Measurements from ENCODE around the gene HSPB6. TPM values are rescaled to one million over a fixed set of nuclear protein-coding genes. Genes with fewer than 3 reads are reported as not detected.
A peak's percentile ranks its signal among the peaks of the same experiment; 100 is the strongest.

Gene HSPB6
- total and polyA plus RNA-seq, 8 donors: 38.3 to 91.7 (median 66.5) TPM

GRCh38 chr19:35792312-35792711 is 35.5 kb upstream of the HSPB6 start:
- TF ChIP-seq, protein P1, sequence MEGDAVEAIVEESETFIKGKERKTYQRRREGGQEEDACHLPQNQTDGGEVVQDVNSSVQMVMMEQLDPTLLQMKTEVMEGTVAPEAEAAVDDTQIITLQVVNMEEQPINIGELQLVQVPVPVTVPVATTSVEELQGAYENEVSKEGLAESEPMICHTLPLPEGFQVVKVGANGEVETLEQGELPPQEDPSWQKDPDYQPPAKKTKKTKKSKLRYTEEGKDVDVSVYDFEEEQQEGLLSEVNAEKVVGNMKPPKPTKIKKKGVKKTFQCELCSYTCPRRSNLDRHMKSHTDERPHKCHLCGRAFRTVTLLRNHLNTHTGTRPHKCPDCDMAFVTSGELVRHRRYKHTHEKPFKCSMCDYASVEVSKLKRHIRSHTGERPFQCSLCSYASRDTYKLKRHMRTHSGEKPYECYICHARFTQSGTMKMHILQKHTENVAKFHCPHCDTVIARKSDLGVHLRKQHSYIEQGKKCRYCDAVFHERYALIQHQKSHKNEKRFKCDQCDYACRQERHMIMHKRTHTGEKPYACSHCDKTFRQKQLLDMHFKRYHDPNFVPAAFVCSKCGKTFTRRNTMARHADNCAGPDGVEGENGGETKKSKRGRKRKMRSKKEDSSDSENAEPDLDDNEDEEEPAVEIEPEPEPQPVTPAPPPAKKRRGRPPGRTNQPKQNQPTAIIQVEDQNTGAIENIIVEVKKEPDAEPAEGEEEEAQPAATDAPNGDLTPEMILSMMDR (IDR thresholded peaks at IDR 0.05): no peak
- H3K4me3 ChIP-seq: no peak overlapping the region
- peaks cover 0 to 4% of the 10 kb centered on the region in 2 donors for H3K36me3 ChIP-seq
- H3K27ac ChIP-seq: no peak overlapping the region
- DNase-seq: no peak
- intact Hi-C loops (cut with DNase I): no loop called here
- no peaks in the 10 kb centered on the region for H3K4me1 ChIP-seq
- no peaks in the 10 kb centered on the region for H3K9me3 ChIP-seq
- no peak for ATAC-seq
- peaks cover 7 to 21% of the 10 kb centered on the region in 2 donors for H3K27me3 ChIP-seq

- TF ChIP-seq, protein P1 (IDR thresholded peaks at IDR 0.05): no peak
- Histone ChIP-seq H3K9me3 (no peaks in the 10 kb centered on the region), H3K27ac (no peak overlapping the region), H3K36me3 (peaks cover 0 to 8% of the 10 kb centered on the region in 2 donors), H3K4me3 (no peak overlapping the region), H3K4me1 (no peaks in the 10 kb centered on the region), H3K27me3 (peaks cover 7 to 16% of the 10 kb centered on the region in 2 donors)
- ATAC-seq: no peak
- no peak for DNase-seq
- intact Hi-C loops (cut with DNase I): no loop called here
Measured at GRCh38 chr19:35791814-35792279, 35.0 kb upstream of the HSPB6 start.

DNA sequence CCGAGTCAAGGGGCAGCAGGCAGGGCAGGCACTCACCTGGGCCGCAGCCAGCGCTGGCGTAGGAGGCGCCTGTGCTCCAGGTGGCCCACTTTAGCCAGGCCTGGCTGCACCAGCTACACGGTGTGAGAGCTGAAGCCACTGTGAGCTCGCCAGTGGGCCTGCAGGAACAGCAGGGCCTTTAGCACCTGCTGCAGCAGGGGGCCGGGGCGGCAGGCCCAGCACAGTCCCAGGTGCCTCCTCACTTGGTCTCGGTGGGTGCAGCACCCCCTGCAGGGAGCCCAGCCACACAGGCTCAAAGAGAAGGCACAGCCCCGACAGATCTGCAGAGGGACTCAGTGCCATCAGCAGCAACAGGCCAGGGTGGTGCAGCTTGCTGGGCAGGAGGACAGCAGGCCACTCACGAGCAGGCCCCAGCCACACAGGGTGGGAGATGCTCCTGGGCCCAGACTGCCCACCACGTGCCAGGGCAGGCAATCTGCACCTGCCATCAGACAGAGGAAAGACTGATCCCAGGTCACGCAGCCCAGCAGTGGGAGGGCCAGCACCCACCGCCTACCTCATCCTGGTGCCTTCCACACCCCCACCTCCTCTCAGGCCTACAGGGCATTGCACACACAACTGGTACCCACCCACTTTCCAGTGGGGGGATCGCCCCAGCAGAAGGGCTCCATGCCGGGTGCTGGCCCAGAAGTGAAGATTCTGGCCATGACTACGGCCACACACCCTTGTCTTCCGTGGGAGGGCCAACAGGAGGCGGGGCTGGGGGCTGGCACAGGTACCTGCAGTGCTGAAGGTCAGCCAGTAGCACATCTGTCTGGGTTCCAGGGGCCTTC is 34.4 kb upstream of the HSPB6 start:
- Histone ChIP-seq H3K36me3 (peaks cover 0 to 14% of the 10 kb centered on the region in 2 donors), H3K4me3 (no peak overlapping the region), H3K27ac (no peak overlapping the region), H3K4me1 (no peaks in the 10 kb centered on the region), H3K9me3 (no peaks in the 10 kb centered on the region), H3K27me3 (peaks cover 3 to 10% of the 10 kb centered on the region in 2 donors)
- TF ChIP-seq, protein P1 (IDR thresholded peaks at IDR 0.05): no peak
- ATAC-seq: no peak
- intact Hi-C loops (cut with DNase I): no loop called here
- no peak for DNase-seq

GRCh38 chr19:35789978-35790944 is 33.4 kb upstream of the HSPB6 start:
- intact Hi-C loops (cut with DNase I): no loop called here
- H3K4me3 ChIP-seq: no peak overlapping the region
- H3K36me3 ChIP-seq: peaks cover 0 to 23% of the 10 kb centered on the region in 2 donors
- DNase-seq: peak in 1 of 4 donors; percentile 75
- no peak for ATAC-seq
- TF ChIP-seq, protein P1 (IDR thresholded peaks at IDR 0.05): no peak
- H3K27ac ChIP-seq: no peak overlapping the region
- H3K4me1 ChIP-seq: no peaks in the 10 kb centered on the region
- peaks cover 0 to under 1% of the 10 kb centered on the region in 2 donors for H3K27me3 ChIP-seq
- no peaks in the 10 kb centered on the region for H3K9me3 ChIP-seq

Data from left lung (tissue), 10 donors.